GM19395 (cell line): Measurements from ENCODE around the gene GP5.

Experiments
- ATAC-seq: cut with Tn5 transposase; IDR thresholded peaks from one replicate; pipeline ENCODE4 v1.9.1; 2021; ENCODE audit warnings: mild to moderate bottlenecking, moderate library complexity; ENCODE audit not compliant: unreplicated experiment

Gene GP5

GRCh38 chr3:194399166-194399565 lies at the start of gene GP5:
GP5 (minus strand) TSS chr3:194399266; CDS start chr3:194398282, 984 bp downstream.
- ATAC-seq, result no peak

GRCh38 chr3:194447657-194448056 lies 48.6 kb upstream of the GP5 start:
- ATAC-seq, result no peak

- no peak for ATAC-seq
Observed at GRCh38 chr3:194447161-194447560, 48.1 kb upstream of the GP5 start.

DNA sequence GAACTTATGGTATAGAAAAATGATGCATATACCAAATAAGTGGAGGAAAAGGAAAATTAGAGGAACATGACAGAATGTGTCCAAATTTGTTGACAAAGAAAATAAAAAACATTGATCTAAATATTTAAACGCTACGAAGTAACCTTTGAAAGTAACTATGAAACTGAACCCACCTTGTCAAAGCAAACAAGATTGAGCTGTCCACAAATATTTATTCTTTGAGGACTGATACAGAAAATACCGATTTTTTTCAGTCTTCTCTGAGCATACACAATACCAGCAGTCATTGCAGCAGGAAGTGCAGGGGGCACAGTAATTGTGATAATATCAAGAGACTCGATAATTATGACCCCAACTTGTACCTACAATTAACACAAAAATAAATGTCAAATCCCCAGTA lies 47.7 kb upstream of the GP5 start:
- ATAC-seq, result no peak

DNA sequence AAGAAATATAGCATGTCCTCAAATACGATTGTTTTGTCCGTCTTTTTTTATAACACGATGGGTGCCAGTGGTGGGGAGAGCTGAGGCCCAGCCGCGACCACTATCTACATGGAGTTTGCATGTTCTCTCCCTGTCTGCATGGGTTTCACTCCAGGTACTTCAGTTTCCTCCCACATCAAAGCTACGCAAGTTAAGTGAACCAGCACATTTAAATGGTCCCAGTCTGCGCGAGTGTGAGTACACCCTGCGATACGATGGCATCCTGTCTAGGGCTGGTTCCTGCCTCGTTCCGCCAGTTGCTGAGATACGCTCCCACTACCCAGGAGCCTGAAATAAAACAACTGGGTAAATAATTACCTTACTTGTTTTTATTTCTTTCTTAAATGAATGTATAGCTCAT lies 47.1 kb upstream of the GP5 start:
- ATAC-seq, result no peak

GRCh38 chr3:194443901-194444300 lies 44.8 kb upstream of the GP5 start:
- ATAC-seq, result no peak

GRCh38 chr3:194440756-194441155 lies 41.7 kb upstream of the GP5 start:
- no peak for ATAC-seq

- ATAC-seq, result no peak
Observed at GRCh38 chr3:194439881-194440550, 41.0 kb upstream of the GP5 start.

DNA sequence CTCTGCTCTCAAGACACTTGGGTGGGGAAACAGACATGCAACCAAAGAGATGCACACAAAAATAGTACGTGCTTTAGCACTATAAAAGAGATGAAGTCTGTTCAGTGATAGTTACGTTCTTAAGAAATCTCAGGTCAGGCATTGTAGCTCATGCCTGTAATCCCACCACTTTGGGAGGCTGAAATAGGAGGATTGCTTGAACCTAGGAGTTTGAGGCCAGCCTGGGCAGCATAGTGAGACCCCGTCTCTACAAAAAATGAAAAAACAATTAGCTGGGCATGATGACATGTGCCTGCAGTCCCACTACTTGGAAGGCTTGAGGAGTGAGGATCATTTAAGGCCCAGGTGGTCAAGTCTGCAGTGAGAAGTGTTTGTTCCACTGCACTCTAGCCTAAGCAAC lies 35.4 kb upstream of the GP5 start:
- no peak for ATAC-seq

GRCh38 chr3:194431554-194431953 lies 32.5 kb upstream of the GP5 start:
- ATAC-seq, result no peak

GRCh38 chr3:194425399-194425798 lies 26.3 kb upstream of the GP5 start:
- no peak for ATAC-seq

GRCh38 chr3:194424953-194425352 lies 25.9 kb upstream of the GP5 start:
- ATAC-seq, result no peak

- no peak for ATAC-seq
Observed at GRCh38 chr3:194424373-194424772, 25.3 kb upstream of the GP5 start.

DNA sequence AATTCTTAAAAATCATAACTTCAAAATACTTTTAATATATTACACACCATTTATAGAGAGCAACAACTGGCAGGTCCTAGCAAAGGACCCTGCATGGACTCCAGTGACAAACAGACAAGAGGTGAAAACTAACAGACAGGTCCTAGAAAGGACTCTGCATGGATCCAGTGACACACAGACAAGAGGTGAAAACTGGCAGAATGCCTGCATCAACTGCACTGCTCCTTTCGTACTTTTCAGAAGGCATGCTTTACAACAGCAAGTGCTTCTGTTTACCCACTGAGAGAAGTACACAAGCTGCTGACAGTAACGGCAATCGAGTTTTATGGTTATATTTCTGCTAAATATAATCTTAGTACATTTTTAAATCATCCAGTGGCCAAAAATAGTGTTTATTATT lies 24.3 kb upstream of the GP5 start:
- ATAC-seq, result no peak

- no peak for ATAC-seq
Observed at GRCh38 chr3:194422188-194422587, 23.1 kb upstream of the GP5 start.

- no peak for ATAC-seq
Observed at GRCh38 chr3:194418671-194419070, 19.6 kb upstream of the GP5 start.

- ATAC-seq, result no peak
Observed at GRCh38 chr3:194407423-194407822, 8.4 kb upstream of the GP5 start.

DNA sequence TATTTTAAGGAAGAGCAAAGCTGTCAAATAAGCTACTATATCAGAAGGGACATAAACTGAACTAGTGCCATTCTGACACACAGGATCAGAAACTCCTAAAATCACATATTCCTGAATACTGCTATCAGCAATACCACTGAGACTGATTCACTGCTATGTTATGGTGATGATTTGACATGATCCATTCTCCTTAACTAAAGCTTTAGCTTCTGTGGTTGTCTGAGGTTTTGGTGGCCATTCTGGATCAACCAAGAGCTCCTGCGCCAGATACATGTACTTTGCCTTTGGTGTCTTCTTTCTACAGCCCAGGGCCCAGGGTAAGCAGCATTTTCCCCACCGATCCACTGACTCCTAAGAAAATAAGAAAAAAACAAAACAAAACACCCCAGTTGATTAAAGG lies 6.7 kb upstream of the GP5 start:
- no peak for ATAC-seq

DNA sequence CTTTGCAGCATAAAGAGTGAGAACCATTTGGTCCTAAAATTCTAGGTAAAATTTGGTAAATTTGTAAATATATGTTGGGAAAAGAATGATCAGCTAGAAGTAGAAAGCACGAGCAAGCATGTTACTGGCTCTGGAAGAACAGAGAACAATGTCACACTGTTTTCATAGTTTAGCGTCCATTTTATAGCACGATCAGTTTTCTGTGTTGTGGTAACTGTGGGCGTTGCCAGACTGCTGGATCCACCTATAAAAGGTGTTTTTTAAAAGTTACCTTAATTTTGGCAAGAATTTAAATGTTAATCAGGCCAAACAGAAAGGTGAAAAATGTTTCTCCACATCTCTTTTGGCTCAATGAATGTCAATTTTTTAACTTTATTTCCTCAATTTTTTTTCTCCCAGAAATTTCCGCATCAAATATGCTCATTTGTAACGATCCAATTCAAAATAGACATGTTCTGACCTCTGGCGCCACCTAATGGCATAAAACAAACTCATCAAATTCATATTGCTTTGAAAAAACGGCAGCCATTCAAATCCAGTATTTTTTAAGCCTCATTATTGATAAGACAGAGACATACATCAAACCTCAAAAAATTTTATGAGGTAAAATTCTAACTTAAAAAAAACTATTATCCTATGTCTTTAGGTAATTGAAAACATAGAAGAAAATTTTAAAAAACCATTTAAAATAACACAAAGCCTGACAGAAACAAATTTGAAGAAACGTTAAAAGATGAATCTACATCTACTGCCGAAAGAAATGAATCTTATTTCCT lies 5.5 kb upstream of the GP5 start:
- ATAC-seq, result no peak

DNA sequence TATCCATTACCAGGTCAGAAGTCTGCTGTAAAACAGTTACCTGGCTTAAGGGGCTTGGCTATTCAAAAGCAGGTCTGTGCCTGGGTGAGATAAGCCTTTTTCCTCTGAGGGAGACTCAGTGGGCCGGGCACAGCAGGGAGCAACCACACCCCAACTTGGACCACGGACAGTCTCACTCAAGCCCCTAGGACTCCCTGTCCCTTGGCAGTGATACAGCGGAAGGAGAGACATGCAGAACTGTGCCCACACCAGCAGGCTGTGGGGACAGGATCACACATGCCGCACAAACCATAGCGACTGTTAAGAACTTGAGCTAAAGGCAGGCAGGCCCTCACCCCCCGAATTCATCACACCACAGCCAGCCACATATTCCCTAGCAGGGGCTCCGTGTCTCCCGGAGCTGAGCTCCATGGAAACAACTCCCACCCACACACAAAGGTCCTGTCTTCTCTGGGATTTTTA lies 2.8 kb upstream of the GP5 start:
- ATAC-seq, result no peak

- ATAC-seq, result no peak
Observed at GRCh38 chr3:194401346-194401745, 2.3 kb upstream of the GP5 start.

- ATAC-seq, result no peak
Observed at GRCh38 chr3:194399874-194400411, 877 bp upstream of the GP5 start.
